Peyer's patch (tissue), 4 donors: ENCODE results near the gene SPON1. TPM values are rescaled to one million over a fixed set of nuclear protein-coding genes. Genes with fewer than 3 reads are reported as not detected.

Experiments
- DNase-seq, 3 donors: peaks; one replicate each; pipeline ENCODE4 v3.0.0-alpha.2; 2017 to 2019
- H3K27ac ChIP-seq, 4 donors: fragments of 200-600 bp; sonication (generic); one replicate each; pipeline ENCODE4 v1.5.1; 2016 to 2019
- H3K27me3 ChIP-seq, 2 donors: fragments of 200-600 bp; sonication (generic); one replicate each; pipeline ENCODE4 v1.5.1; 2019
- H3K36me3 ChIP-seq, 3 donors: fragments of 200-600 bp; sonication (generic); one replicate each; pipeline ENCODE4 v1.5.1; 2016 to 2019
- H3K4me1 ChIP-seq, 4 donors: fragments of 200-600 bp; sonication (generic); one replicate each; pipeline ENCODE4 v1.5.1; 2016 to 2019
- H3K4me3 ChIP-seq, 4 donors: fragments of 200-600 bp; sonication (generic); 1 replicate in 3 of 4; 2 replicates in 1 of 4; pipeline ENCODE4 v1.5.1; 2016 to 2019; ENCODE audit warnings: mild to moderate bottlenecking in 1 of 4
- H3K9me3 ChIP-seq, 4 donors: fragments of 200-600 bp; sonication (generic); one replicate each; pipeline ENCODE4 v1.5.1; 2016 to 2019; ENCODE audit warnings: mild to moderate bottlenecking in 1 of 4
- POLR2A ChIP-seq, 2 donors: fragments of 450-650 bp; IDR thresholded peaks; one replicate each; pipeline ENCODE4 v1.5.1; 2017; ENCODE audit warnings: antibody characterized with exemption in 2 of 2, mild to moderate bottlenecking in 2 of 2, moderate library complexity in 2 of 2
- total RNA-seq, 4 donors: library from RNA; depleted of rRNA; stranded (reverse); fragments of >200 nt; gene quantifications; one replicate each; pipeline ENCODE4 v1.1.0, GENCODE V29; 2016
- TF ChIP-seq, protein P1 (sequence below), 6 experiments: fragments of 450-650 bp in 4 of 6; fragments of 200-600 bp in 2 of 6; sonication (generic) in 1 of 6; IDR thresholded peaks; one replicate each; pipeline ENCODE4 v1.5.1; 2017 to 2019; ENCODE audit warnings: antibody characterized with exemption in 6 of 6, mild to moderate bottlenecking in 3 of 6, moderate library complexity in 1 of 6

SPON1 gene
- total RNA-seq, 4 donors from 2014 or later, result 26.4 to 53.8 (median 48.3) TPM

DNA sequence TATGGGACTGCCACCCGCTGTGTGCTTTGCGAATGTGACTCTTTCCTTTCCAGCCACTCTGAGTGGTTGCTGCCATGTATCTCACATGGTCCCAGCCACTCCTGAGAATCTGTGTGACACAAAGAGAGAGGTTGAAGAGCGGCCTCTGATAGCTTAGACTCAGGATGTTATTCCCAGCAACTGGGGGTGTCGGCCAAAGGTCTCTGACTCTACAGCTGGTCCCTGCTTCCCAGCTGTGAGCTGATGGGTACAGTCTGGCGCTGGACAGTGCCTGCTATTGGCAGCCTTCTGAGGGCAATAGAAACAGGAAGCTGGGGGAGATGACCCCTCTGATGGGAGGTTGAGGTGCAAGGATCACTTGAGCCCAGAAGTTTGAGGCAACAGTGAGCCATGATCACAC lies 291.3 kb downstream of the SPON1 start:
- no peak overlapping the region for H3K4me3 ChIP-seq
- TF ChIP-seq POLR2A (IDR thresholded peaks at IDR 0.05), result no peak
- TF ChIP-seq, protein P1, sequence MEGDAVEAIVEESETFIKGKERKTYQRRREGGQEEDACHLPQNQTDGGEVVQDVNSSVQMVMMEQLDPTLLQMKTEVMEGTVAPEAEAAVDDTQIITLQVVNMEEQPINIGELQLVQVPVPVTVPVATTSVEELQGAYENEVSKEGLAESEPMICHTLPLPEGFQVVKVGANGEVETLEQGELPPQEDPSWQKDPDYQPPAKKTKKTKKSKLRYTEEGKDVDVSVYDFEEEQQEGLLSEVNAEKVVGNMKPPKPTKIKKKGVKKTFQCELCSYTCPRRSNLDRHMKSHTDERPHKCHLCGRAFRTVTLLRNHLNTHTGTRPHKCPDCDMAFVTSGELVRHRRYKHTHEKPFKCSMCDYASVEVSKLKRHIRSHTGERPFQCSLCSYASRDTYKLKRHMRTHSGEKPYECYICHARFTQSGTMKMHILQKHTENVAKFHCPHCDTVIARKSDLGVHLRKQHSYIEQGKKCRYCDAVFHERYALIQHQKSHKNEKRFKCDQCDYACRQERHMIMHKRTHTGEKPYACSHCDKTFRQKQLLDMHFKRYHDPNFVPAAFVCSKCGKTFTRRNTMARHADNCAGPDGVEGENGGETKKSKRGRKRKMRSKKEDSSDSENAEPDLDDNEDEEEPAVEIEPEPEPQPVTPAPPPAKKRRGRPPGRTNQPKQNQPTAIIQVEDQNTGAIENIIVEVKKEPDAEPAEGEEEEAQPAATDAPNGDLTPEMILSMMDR (IDR thresholded peaks at IDR 0.05), result no peak
- H3K4me1 ChIP-seq, result peaks cover 0 to 11% (median 5%) of the 10 kb centered on the region in 4 donors
- DNase-seq, result no peak
- H3K9me3 ChIP-seq, result no peaks in the 10 kb centered on the region
- H3K27me3 ChIP-seq, result no peaks in the 10 kb centered on the region
- H3K27ac ChIP-seq, result no peak overlapping the region
- H3K36me3 ChIP-seq, result peaks cover 0 to 6% (median 0%) of the 10 kb centered on the region in 3 donors

DNA sequence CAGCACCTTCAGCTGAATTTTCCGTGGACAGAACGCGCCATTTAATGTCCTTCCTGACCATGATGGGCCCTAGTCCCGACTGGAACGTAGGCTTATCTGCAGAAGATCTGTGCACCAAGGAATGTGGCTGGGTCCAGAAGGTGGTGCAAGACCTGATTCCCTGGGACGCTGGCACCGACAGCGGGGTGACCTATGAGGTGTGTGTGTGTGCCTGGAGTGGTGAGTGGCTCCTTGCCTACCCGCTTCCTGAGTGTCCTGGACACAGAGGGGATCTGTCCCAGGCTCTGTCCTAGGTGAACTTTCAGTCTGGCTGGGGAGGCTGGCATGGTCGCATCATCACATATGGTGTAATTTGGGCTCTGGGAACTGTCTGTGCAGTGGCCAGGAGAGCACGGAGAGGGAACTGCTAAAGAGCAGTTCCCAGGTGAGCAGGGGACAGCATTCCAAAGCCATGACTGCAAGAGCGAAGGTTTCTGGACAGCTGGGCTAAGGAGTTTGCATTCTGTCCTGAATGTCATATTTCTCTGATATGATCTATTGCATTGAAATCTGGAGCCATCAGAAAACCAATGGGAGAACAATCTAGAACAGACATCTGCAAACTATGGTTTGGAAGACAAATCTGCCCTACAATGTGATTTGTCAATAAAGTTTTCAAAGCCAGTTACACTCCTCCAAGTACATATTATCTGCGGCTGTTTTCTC lies 292.2 kb downstream of the SPON1 start:
- no peak overlapping the region for H3K4me3 ChIP-seq
- H3K4me1 ChIP-seq, result peaks cover 0 to 19% (median 2%) of the 10 kb centered on the region in 4 donors
- H3K36me3 ChIP-seq, result peaks cover 0 to 6% (median 0%) of the 10 kb centered on the region in 3 donors
- no peak overlapping the region for H3K27ac ChIP-seq
- no peak for DNase-seq
- H3K9me3 ChIP-seq, result no peaks in the 10 kb centered on the region
- H3K27me3 ChIP-seq, result no peaks in the 10 kb centered on the region
- TF ChIP-seq, protein P1 (IDR thresholded peaks at IDR 0.05), result no peak
- no peak for TF ChIP-seq POLR2A (IDR thresholded peaks at IDR 0.05)

DNA sequence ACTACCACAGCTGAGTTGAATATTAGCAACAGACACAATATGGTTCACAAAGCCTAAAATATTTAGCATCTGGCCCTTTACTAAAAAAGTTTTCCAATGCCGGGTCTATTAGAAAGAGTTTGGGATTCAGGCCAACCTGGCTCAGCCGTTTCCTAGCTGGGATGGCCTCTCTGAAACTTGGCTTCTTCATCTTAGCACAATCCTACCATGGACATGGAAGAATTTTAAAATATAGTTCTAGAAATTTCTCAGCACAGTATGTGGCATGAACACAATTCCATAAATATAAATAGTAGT lies 292.7 kb downstream of the SPON1 start:
- H3K27me3 ChIP-seq, result no peaks in the 10 kb centered on the region
- no peak overlapping the region for H3K4me3 ChIP-seq
- no peak for DNase-seq
- H3K36me3 ChIP-seq, result peaks cover 0 to 6% (median 0%) of the 10 kb centered on the region in 3 donors
- H3K4me1 ChIP-seq, result peaks cover 0 to 24% (median 2%) of the 10 kb centered on the region in 4 donors
- no peak overlapping the region for H3K27ac ChIP-seq
- no peaks in the 10 kb centered on the region for H3K9me3 ChIP-seq
- TF ChIP-seq POLR2A (IDR thresholded peaks at IDR 0.05), result no peak
- TF ChIP-seq, protein P1 (IDR thresholded peaks at IDR 0.05), result no peak

DNA sequence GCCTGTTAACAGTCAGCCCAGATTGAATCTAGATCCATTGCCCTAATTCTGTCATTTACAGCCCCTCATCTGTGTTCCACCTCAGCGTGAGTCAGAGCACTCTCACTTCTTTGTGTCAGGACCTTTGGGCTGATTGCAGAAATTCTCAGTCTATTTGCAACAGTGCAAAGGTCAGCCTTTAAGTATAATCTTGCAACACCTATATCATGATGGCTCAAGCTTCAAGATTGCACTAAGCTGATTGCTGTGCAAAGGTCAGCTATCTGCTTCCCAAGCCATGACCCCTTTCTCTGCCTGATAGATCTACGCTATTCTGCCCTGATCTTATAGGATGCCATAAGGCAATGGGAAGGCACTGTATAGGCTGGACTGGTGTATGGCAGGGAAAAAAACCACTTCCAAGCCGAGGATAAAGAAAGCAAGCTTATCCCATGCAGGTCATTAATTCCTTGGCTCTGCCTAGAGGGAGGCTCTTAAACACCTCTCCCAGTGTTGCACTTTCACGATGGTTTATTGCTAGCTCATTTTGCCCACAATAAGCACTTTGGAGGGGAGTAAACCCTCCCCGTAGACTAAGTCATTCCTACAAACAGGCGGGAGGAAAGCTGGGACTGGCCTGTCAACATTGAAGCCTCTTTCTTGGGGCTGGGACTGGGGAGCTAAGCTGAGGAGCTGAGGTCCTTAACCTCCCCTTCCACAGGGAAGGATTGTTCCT lies 295.9 kb downstream of the SPON1 start:
- peak in 1 of 2 donors; percentile 7 for TF ChIP-seq POLR2A (IDR thresholded peaks at IDR 0.05)
- TF ChIP-seq, protein P1 (IDR thresholded peaks at IDR 0.05), result peak in 1 of 6 experiments; percentile 5
- Histone ChIP-seq H3K4me1 (peaks cover 0 to 26% (median 2%) of the 10 kb centered on the region in 4 donors), H3K9me3 (no peaks in the 10 kb centered on the region), H3K36me3 (peaks cover 0 to 13% (median 0%) of the 10 kb centered on the region in 3 donors), H3K27ac (peak overlapping the region in 2 of 4 donors; percentile 64 to 79), H3K4me3 (no peak overlapping the region), H3K27me3 (no peaks in the 10 kb centered on the region)
- peak in 1 of 3 donors; percentile 78 for DNase-seq

DNA sequence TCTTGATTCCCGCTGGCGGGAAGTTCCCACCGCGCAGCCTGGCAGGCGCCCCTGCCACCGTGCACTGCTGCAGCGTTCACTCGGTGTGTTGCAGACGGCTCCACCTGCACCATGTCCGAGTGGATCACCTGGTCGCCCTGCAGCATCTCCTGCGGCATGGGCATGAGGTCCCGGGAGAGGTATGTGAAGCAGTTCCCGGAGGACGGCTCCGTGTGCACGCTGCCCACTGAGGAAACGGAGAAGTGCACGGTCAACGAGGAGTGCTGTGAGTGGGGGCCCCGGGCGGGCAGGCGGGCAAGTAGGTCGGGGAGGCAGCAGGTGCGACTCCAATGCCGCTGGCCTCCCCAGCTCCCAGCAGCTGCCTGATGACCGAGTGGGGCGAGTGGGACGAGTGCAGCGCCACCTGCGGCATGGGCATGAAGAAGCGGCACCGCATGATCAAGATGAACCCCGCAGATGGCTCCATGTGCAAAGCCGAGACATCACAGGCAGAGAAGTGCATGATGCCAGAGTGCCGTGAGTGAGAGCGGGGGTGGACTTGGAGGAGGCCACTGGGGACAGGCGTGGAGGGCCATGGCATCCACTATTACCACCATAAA lies 296.8 kb downstream of the SPON1 start:
- H3K9me3 ChIP-seq, result no peaks in the 10 kb centered on the region
- TF ChIP-seq, protein P1 (IDR thresholded peaks at IDR 0.05), result no peak
- no peak for TF ChIP-seq POLR2A (IDR thresholded peaks at IDR 0.05)
- H3K27me3 ChIP-seq, result no peaks in the 10 kb centered on the region
- no peak overlapping the region for H3K4me3 ChIP-seq
- no peak for DNase-seq
- H3K4me1 ChIP-seq, result peaks cover 0 to 26% (median 2%) of the 10 kb centered on the region in 4 donors
- H3K36me3 ChIP-seq, result peaks cover 0 to 13% (median 0%) of the 10 kb centered on the region in 3 donors
- peak overlapping the region in 2 of 4 donors; percentile 64 to 77 for H3K27ac ChIP-seq
